Measurements from ENCODE around the gene DUSP5. TPM values are rescaled to one million over a fixed set of nuclear protein-coding genes. Genes with fewer than 3 reads are reported as not detected.

Gene DUSP5
- total and polyA plus RNA-seq, 2 experiments from 2014 or later, result 49.6 to 60.7 TPM

- no peaks in the 10 kb centered on the region for H3K9me3 ChIP-seq (ENCODE audit: low read depth)
- no peaks in the 10 kb centered on the region for H3K36me3 ChIP-seq (replicated peaks; ENCODE audit: insufficient read depth, low read depth)
- TF ChIP-seq, protein P1, sequence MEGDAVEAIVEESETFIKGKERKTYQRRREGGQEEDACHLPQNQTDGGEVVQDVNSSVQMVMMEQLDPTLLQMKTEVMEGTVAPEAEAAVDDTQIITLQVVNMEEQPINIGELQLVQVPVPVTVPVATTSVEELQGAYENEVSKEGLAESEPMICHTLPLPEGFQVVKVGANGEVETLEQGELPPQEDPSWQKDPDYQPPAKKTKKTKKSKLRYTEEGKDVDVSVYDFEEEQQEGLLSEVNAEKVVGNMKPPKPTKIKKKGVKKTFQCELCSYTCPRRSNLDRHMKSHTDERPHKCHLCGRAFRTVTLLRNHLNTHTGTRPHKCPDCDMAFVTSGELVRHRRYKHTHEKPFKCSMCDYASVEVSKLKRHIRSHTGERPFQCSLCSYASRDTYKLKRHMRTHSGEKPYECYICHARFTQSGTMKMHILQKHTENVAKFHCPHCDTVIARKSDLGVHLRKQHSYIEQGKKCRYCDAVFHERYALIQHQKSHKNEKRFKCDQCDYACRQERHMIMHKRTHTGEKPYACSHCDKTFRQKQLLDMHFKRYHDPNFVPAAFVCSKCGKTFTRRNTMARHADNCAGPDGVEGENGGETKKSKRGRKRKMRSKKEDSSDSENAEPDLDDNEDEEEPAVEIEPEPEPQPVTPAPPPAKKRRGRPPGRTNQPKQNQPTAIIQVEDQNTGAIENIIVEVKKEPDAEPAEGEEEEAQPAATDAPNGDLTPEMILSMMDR (IDR thresholded peaks at IDR 0.05; ENCODE audit: poor library complexity), result peak; percentile 15
- no peak for TF ChIP-seq EZH2 (IDR thresholded peaks at IDR 0.05; ENCODE audit: borderline replicate concordance)
- TF ChIP-seq EZH2phosphoT487 (IDR thresholded peaks at IDR 0.05; ENCODE audit: low read depth, severe bottlenecking, unreplicated experiment), result no peak
- no peaks in the 10 kb centered on the region for H3K27me3 ChIP-seq
- WGBS (ENCODE audit: low lambda C conversion rate, missing lambda C conversion rate), result 73% methylated on average over 12 of the region's 12 CpGs
- H3K4me3 ChIP-seq, result no peak overlapping the region
- no peak overlapping the region for H3K4me2 ChIP-seq
- no peaks in the 10 kb centered on the region for H3K4me1 ChIP-seq (ENCODE audit: insufficient read depth)
- no peak overlapping the region for H2AFZ ChIP-seq
- H4K20me1 ChIP-seq (ENCODE audit: insufficient read depth, poor library complexity, severe bottlenecking), result no peaks in the 10 kb centered on the region
- no peaks in the 10 kb centered on the region for H3K79me2 ChIP-seq
- H3K9me2 ChIP-seq (replicated peaks; ENCODE audit: insufficient read depth), result no peaks in the 10 kb centered on the region
- DNase-seq (ENCODE audit: low spot score), result no peak
- no peak overlapping the region for H3K27ac ChIP-seq
Measured at GRCh38 chr10:110535958-110536891, 38.5 kb downstream of the DUSP5 start.

DNA sequence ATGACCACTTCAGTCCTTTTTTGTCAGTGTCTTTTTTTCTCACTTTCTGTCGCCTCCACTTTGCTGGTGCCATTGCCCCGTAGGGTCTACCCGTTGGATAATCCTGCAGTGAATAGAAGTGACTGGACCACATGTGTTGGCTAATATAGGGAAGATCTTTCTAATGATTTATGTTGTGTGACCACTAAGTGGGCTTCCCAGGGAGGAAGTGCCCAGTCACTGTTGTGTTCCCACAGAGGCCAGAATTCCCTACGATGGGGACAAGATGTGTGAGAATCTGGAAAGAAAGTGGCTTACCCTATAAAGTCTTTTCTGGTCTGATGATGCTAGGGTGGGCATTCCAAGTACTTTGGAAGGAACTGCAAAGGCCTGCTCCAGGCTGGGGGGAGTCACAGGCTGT lies 41.4 kb downstream of the DUSP5 start:
- H3K36me3 ChIP-seq (replicated peaks; ENCODE audit: insufficient read depth, low read depth), result no peaks in the 10 kb centered on the region
- no peak overlapping the region for H3K4me2 ChIP-seq
- WGBS (ENCODE audit: low lambda C conversion rate, missing lambda C conversion rate), result 91% methylated on average over 4 of the region's 4 CpGs
- no peak overlapping the region for H3K4me3 ChIP-seq
- no peak overlapping the region for H2AFZ ChIP-seq
- no peaks in the 10 kb centered on the region for H3K27me3 ChIP-seq
- H3K4me1 ChIP-seq (ENCODE audit: insufficient read depth), result no peaks in the 10 kb centered on the region
- DNase-seq (ENCODE audit: low spot score), result no peak
- TF ChIP-seq, protein P1 (IDR thresholded peaks at IDR 0.05; ENCODE audit: poor library complexity), result no peak
- TF ChIP-seq EZH2 (IDR thresholded peaks at IDR 0.05; ENCODE audit: borderline replicate concordance) (no peak), EZH2phosphoT487 (IDR thresholded peaks at IDR 0.05; ENCODE audit: low read depth, severe bottlenecking, unreplicated experiment) (no peak)
- no peak overlapping the region for H3K27ac ChIP-seq
- no peaks in the 10 kb centered on the region for H3K79me2 ChIP-seq
- H3K9me3 ChIP-seq (ENCODE audit: low read depth), result no peaks in the 10 kb centered on the region
- no peaks in the 10 kb centered on the region for H4K20me1 ChIP-seq (ENCODE audit: insufficient read depth, poor library complexity, severe bottlenecking)
- no peaks in the 10 kb centered on the region for H3K9me2 ChIP-seq (replicated peaks; ENCODE audit: insufficient read depth)

DNA sequence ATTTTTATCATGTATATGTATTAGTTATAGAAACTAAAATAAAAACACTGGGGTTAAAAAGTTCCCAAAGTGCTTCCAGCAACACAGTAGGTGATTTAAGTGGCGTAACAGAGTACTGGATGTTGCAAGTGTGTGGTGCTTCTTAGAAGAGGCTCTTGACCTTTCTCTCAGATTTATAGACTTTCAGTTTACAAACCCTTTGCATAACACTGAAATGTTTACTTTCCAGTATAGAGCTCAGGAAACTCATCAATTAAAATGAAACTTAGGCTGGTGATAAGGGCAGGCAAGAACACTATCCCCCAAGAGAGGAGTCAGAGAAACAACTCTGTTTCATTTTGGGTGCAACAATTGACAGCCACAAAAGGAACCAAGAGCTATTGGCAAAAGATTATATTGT lies 42.3 kb downstream of the DUSP5 start:
- Histone ChIP-seq H3K79me2 (no peaks in the 10 kb centered on the region), H2AFZ (no peak overlapping the region), H3K27ac (no peak overlapping the region), H3K4me2 (no peak overlapping the region), H4K20me1 (ENCODE audit: insufficient read depth, poor library complexity, severe bottlenecking) (no peaks in the 10 kb centered on the region), H3K36me3 (replicated peaks; ENCODE audit: insufficient read depth, low read depth) (no peaks in the 10 kb centered on the region), H3K4me3 (no peak overlapping the region), H3K9me3 (ENCODE audit: low read depth) (no peaks in the 10 kb centered on the region), H3K27me3 (no peaks in the 10 kb centered on the region), H3K4me1 (ENCODE audit: insufficient read depth) (no peaks in the 10 kb centered on the region), H3K9me2 (replicated peaks; ENCODE audit: insufficient read depth) (no peaks in the 10 kb centered on the region)
- WGBS (ENCODE audit: low lambda C conversion rate, missing lambda C conversion rate), result 26% methylated on average over 1 of the region's 1 CpG
- DNase-seq (ENCODE audit: low spot score), result no peak
- TF ChIP-seq EZH2 (IDR thresholded peaks at IDR 0.05; ENCODE audit: borderline replicate concordance), result no peak
- TF ChIP-seq, protein P1 (IDR thresholded peaks at IDR 0.05; ENCODE audit: poor library complexity), result no peak
